SK-N-SH treated with all-trans-retinoic acid at 6 μM for 48 hours (cell line): ENCODE data around the gene MTPN.

Experiments used
- ARNTL ChIP-seq: fragments of 450-650 bp; formaldehyde crosslinking; IDR thresholded peaks from 2 replicates; pipeline ENCODE4 v1.5.0; 2020; ENCODE audit warnings: low read depth, mild to moderate bottlenecking, moderate library complexity, borderline replicate concordance
- BACH2 ChIP-seq: fragments of 250-450 bp; sonication (Bioruptor Pico); IDR thresholded peaks from 2 replicates; pipeline ENCODE4 v1.9.0; 2021; ENCODE audit warnings: mild to moderate bottlenecking, borderline replicate concordance
- CREB5 ChIP-seq: fragments of 250-450 bp; sonication (Bioruptor Pico); IDR thresholded peaks from 2 replicates; pipeline ENCODE4 v1.5.1; 2020; ENCODE audit warnings: low read depth, mild to moderate bottlenecking, moderate library complexity
- POU6F1 ChIP-seq: fragments of 250-450 bp; sonication (Bioruptor Pico); IDR thresholded peaks from 2 replicates; pipeline ENCODE4 v1.8.0; 2021; ENCODE audit warnings: low read depth, mild to moderate bottlenecking, moderate library complexity, borderline replicate concordance
- RARB ChIP-seq: fragments of 250-450 bp; sonication (Bioruptor Pico); IDR thresholded peaks from 2 replicates; pipeline ENCODE4 v1.8.0; 2021; ENCODE audit warnings: mild to moderate bottlenecking, moderate library complexity
- TSHZ2 ChIP-seq: fragments of 250-450 bp; sonication (Bioruptor Pico); IDR thresholded peaks from 2 replicates; pipeline ENCODE4 v1.5.0; 2020; ENCODE audit warnings: mild to moderate bottlenecking, moderate library complexity
- ZFP3 ChIP-seq: fragments of 250-450 bp; sonication (Bioruptor Pico); IDR thresholded peaks from 2 replicates; pipeline ENCODE4 v1.5.0; 2020; ENCODE audit warnings: mild to moderate bottlenecking, moderate library complexity
- ZFP30 ChIP-seq: fragments of 450-650 bp; formaldehyde crosslinking; IDR thresholded peaks from 2 replicates; pipeline ENCODE4 v1.5.0; 2022; ENCODE audit warnings: mild to moderate bottlenecking, moderate library complexity

GRCh38 chr7:136026209-136026608, 49.0 kb upstream of the MTPN start:
- no peak for TF ChIP-seq ARNTL (CRISPR knock-in tag)
- no peak for TF ChIP-seq RARB (CRISPR knock-in tag)
- TF ChIP-seq ZFP30 (CRISPR knock-in tag): no peak
- no peak for TF ChIP-seq POU6F1 (CRISPR knock-in tag)
- TF ChIP-seq CREB5 (CRISPR knock-in tag): no peak
- TF ChIP-seq TSHZ2 (CRISPR knock-in tag): no peak
- TF ChIP-seq ZFP3 (CRISPR knock-in tag): no peak
- TF ChIP-seq BACH2 (CRISPR knock-in tag): no peak
